Liver (tissue), 3 donors: ENCODE measurements around the gene FOXR1.

Experiments
- CTCF ChIP-seq: fragments of 150-350 bp; IDR thresholded peaks from 2 replicates; pipeline ENCODE4 v1.5.1; 2017; ENCODE audit warnings: improper control_type of control experiment, low read depth, low read length; ENCODE audit not compliant: missing input control
- EGR1 ChIP-seq, 2 donors: IDR thresholded peaks; 2 replicates each; pipeline ENCODE4 v1.6.1; 2016 to 2018; ENCODE audit warnings: antibody characterized with exemption in 2 of 2, low read depth in 2 of 2
- GABPA ChIP-seq, 2 donors: IDR thresholded peaks in 1 of 2; conservative IDR thresholded peaks in 1 of 2; 2 replicates each; pipeline ENCODE4 v1.6.1; 2016; ENCODE audit warnings: antibody characterized with exemption in 2 of 2, mild to moderate bottlenecking in 1 of 2, moderate library complexity in 1 of 2
- HNF4A ChIP-seq, 2 donors: conservative IDR thresholded peaks; 2 replicates each; pipeline ENCODE4 v1.6.1; 2016; ENCODE audit warnings: antibody characterized with exemption in 2 of 2, mild to moderate bottlenecking in 2 of 2
- HNF4G ChIP-seq: IDR thresholded peaks from 2 replicates; pipeline ENCODE4 v1.6.1; 2016; ENCODE audit warnings: antibody characterized with exemption
- JUND ChIP-seq, 2 donors: IDR thresholded peaks; 2 replicates each; pipeline ENCODE4 v1.6.1; 2016; ENCODE audit warnings: antibody characterized with exemption in 2 of 2
- MAX ChIP-seq: IDR thresholded peaks from 2 replicates; pipeline ENCODE4 v1.6.1; 2016; ENCODE audit warnings: antibody characterized with exemption
- REST ChIP-seq: IDR thresholded peaks from 2 replicates; pipeline ENCODE4 v1.6.1; 2016; ENCODE audit warnings: antibody characterized with exemption, mild to moderate bottlenecking
- RXRA ChIP-seq, 2 donors: IDR thresholded peaks; 2 replicates each; pipeline ENCODE4 v1.6.1; 2017 to 2018; ENCODE audit warnings: antibody characterized with exemption in 2 of 2, mild to moderate bottlenecking in 1 of 2
- TAF1 ChIP-seq: conservative IDR thresholded peaks from 2 replicates; pipeline ENCODE4 v1.6.1; 2016; ENCODE audit warnings: antibody characterized with exemption, mild to moderate bottlenecking
- YY1 ChIP-seq: IDR thresholded peaks from 2 replicates; pipeline ENCODE4 v1.6.1; 2016; ENCODE audit warnings: antibody characterized with exemption, mild to moderate bottlenecking
- donor health status: healthy.
- donor health status: healthy.

- TF ChIP-seq CTCF (no peak), REST (no peak), GABPA (IDR thresholded peaks at IDR 0.05 in 1 of 2, conservative IDR thresholded peaks at IDR 0.05 in 1 of 2) (no peak), JUND (IDR thresholded peaks at IDR 0.05) (no peak), MAX (no peak), HNF4A (conservative IDR thresholded peaks at IDR 0.05) (no peak), YY1 (no peak), EGR1 (IDR thresholded peaks at IDR 0.05; ENCODE audit: low read depth in 2 of 2) (no peak), HNF4G (no peak), TAF1 (no peak), RXRA (IDR thresholded peaks at IDR 0.05) (no peak)
Measured at GRCh38 chr11:119030029-119030328, 58.4 kb downstream of the FOXR1 start.
